Inflammatory macrophage treated with lipopolysaccharide for 4 hours (primary cell): ENCODE measurements around the gene WNT3.

ENCODE experiments used
- DNase-seq: peaks from one replicate; pipeline ENCODE4 v3.0.0-alpha.2; 2020

WNT3 gene

GRCh38 chr17:46727572-46728348 is 90.7 kb downstream of the WNT3 start:
- no peak for DNase-seq

- DNase-seq: no peak
Measured at GRCh38 chr17:46726206-46726605, 92.3 kb downstream of the WNT3 start.

- no peak for DNase-seq
Measured at GRCh38 chr17:46722662-46723285, 95.7 kb downstream of the WNT3 start.

- DNase-seq: no peak
Measured at GRCh38 chr17:46720408-46720807, 98.1 kb downstream of the WNT3 start.

GRCh38 chr17:46719891-46720290 is 98.6 kb downstream of the WNT3 start:
- DNase-seq: no peak

GRCh38 chr17:46717999-46718398 is 100.5 kb downstream of the WNT3 start:
- no peak for DNase-seq
